ENCODE results near the gene FCHSD2. TPM values are rescaled to one million over a fixed set of nuclear protein-coding genes. Genes with fewer than 3 reads are reported as not detected.
"Not testable (repeated sequence)": the region's sequence is repeated elsewhere in the genome, so short reads cannot be mapped to it uniquely, and the experiment has no call there.

The FCHSD2 gene
- total and polyA plus RNA-seq, 2 of the 8 experiments (the other 6 are each of a cell fraction or from before 2014, with no cell fraction given), result 4.1 to 7.8 TPM

- H4K91ac ChIP-seq (replicated peaks; ENCODE audit: insufficient read length, low read length), result not testable (repeated sequence)
- CTCF ChIA-PET (ENCODE audit: partially characterized antibody), result interaction anchor here (0.7 to 11.9 kb wide), 14 partner anchors 13 to 462 kb away, joined by 3 to 258 read pairs (median 4); partner anchors contain the start of gene FCHSD2
Measured at GRCh38 chr11:72827656-72828055, 314.5 kb downstream of the FCHSD2 start.

More at GRCh38 chr11:72827656-72828055, 314.5 kb downstream of the FCHSD2 start:
- not testable (repeated sequence) for FAIRE-seq; H3K4me2 ChIP-seq (ENCODE audit: insufficient read depth in 1 of 2, low read depth in 2 of 2, low read length in 2 of 2); H2BK12ac ChIP-seq (ENCODE audit: low read depth, low read length); H3K36me3 ChIP-seq (ENCODE audit: control insufficient read depth in 2 of 4, insufficient read depth in 4 of 4, low read length in 3 of 4); H3K14ac ChIP-seq (ENCODE audit: insufficient read length); H3K4me1 ChIP-seq (replicated peaks in 1 of 4; ENCODE audit: control insufficient read depth in 3 of 4, insufficient read depth in 4 of 4, low read length in 3 of 4); H3K79me1 ChIP-seq (ENCODE audit: low read depth, low read length); H3K79me2 ChIP-seq (ENCODE audit: control insufficient read depth in 1 of 2, insufficient read depth in 2 of 2, low read length in 2 of 2); DNase-seq (ENCODE audit: low read depth in 1 of 2, low spot score in 2 of 2); H3K4me3 ChIP-seq (ENCODE audit: extremely low read depth in 1 of 4, insufficient read depth in 2 of 4, low read depth in 3 of 4, low read length in 4 of 4); H2BK5ac ChIP-seq (ENCODE audit: low read depth, low read length); H4K20me1 ChIP-seq (replicated peaks in 1 of 2; ENCODE audit: control insufficient read depth in 1 of 2, insufficient read depth in 2 of 2, low read length in 2 of 2); H2AFZ ChIP-seq (ENCODE audit: low read length); H2AK5ac ChIP-seq (ENCODE audit: low read depth, low read length); H3K23me2 ChIP-seq (ENCODE audit: low read depth, low read length); H3K27me3 ChIP-seq (replicated peaks in 1 of 4; ENCODE audit: control insufficient read depth in 3 of 4, extremely low read depth in 1 of 4, insufficient read depth in 3 of 4, low read length in 3 of 4); H3K9ac ChIP-seq (replicated peaks in 1 of 4; ENCODE audit: extremely low read depth in 1 of 4, low read depth in 3 of 4, low read length in 3 of 4); H3K9me3 ChIP-seq (ENCODE audit: insufficient read depth in 2 of 2, low read depth in 1 of 2, low read length in 1 of 2); H3K27ac ChIP-seq (ENCODE audit: low read depth, low read length); H2BK15ac ChIP-seq (ENCODE audit: low read length); H3K4ac ChIP-seq (replicated peaks; ENCODE audit: insufficient read length, low read depth, low read length); H2BK20ac ChIP-seq (ENCODE audit: low read length); H4K5ac ChIP-seq (ENCODE audit: insufficient read length, low read depth, low read length); H3K56ac ChIP-seq (replicated peaks; ENCODE audit: insufficient read length, low read depth, low read length); H4K8ac ChIP-seq (ENCODE audit: extremely low read depth, insufficient read depth, low read length); H2BK120ac ChIP-seq (replicated peaks; ENCODE audit: low read depth, low read length); H3K23ac ChIP-seq (ENCODE audit: insufficient read length); H3K18ac ChIP-seq (ENCODE audit: extremely low read depth, low read length)
- POLR2A ChIA-PET (ENCODE audit: partially characterized antibody), result interaction anchor here (0.7 to 1.4 kb wide), 3 partner anchors 8 to 96 kb away, joined by 3 read pairs; no protein-coding TSS in a partner anchor
- 93% methylated on average over 10 of the region's 11 CpGs; no CpG with 5 or more reads in 1 of the 2 experiments for WGBS, 2 experiments (ENCODE audit: extremely low coverage in 1 of 2, insufficient coverage in 1 of 2, insufficient read length in 1 of 2, insufficient replicate concordance in 2 of 2, low coverage in 1 of 2, low lambda C conversion rate in 2 of 2, missing lambda C conversion rate in 1 of 2)
